Suprapubic skin (tissue), 4 donors: ENCODE measurements around the gene MELTF.

ENCODE experiments used
- CTCF ChIP-seq, 2 donors: fragments of 200-600 bp in 1 of 2; fragments of 450-650 bp in 1 of 2; sonication (generic) in 1 of 2; IDR thresholded peaks; one replicate each; pipeline ENCODE4 v1.5.1; 2016 to 2019; ENCODE audit warnings: antibody characterized with exemption in 2 of 2, mild to moderate bottlenecking in 1 of 2, moderate library complexity in 1 of 2
- EP300 ChIP-seq: sonication (generic); formaldehyde crosslinking; IDR thresholded peaks from one replicate; pipeline ENCODE4 v1.6.1; 2017; ENCODE audit warnings: antibody characterized with exemption
- POLR2A ChIP-seq, 2 donors: fragments of 450-650 bp; IDR thresholded peaks; one replicate each; pipeline ENCODE4 v1.6.1; 2017; ENCODE audit warnings: antibody characterized with exemption in 2 of 2, mild to moderate bottlenecking in 2 of 2, moderate library complexity in 2 of 2
- POLR2AphosphoS5 ChIP-seq, 3 donors: sonication (generic); formaldehyde crosslinking; IDR thresholded peaks; one replicate each; pipeline ENCODE4 v1.6.1; 2017; ENCODE audit warnings: antibody characterized with exemption in 3 of 3

DNA sequence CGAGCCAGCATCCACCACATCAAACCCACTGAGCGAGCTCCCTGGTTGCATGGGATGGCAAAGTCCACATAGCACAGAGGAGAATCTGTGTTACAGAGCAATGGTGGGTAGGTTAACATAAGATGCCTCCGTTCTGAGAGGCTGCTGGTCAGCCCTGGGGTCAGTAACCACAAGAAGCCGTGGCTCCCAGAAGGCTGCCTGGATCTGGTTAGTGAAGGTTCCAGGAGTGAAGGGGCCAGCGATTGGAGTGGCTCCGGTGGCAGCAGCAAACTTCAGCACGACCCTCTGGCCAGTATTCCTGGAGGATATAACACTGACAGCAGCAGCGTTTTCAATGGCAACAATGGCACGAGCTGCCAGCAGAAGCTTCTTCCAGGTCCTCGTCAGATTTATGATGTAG lies 42.6 kb downstream of the MELTF start:
- no peak for TF ChIP-seq CTCF (IDR thresholded peaks at IDR 0.05)
- no peak for TF ChIP-seq POLR2A (IDR thresholded peaks at IDR 0.05)
- TF ChIP-seq EP300 = no peak
- TF ChIP-seq POLR2AphosphoS5 (IDR thresholded peaks at IDR 0.05) = no peak
